Spleen (tissue), 7 donors: ENCODE results near the gene ZNF609.

ENCODE experiments used
- CTCF ChIP-seq, 11 experiments: fragments of 200-600 bp in 7 of 11; fragments of 450-650 bp in 4 of 11; sonication (generic) in 4 of 11; IDR thresholded peaks in 8 of 11; conservative IDR thresholded peaks in 3 of 11; 1 replicate in 7 of 11; 2 replicates in 4 of 11; pipeline versions ENCODE4 v1.4.0 to v1.8.0; 2016 to 2021; ENCODE audit warnings: antibody characterized with exemption in 11 of 11, inconsistent platforms in 4 of 11, mild to moderate bottlenecking in 1 of 11
- POLR2A ChIP-seq, 3 donors: fragments of 450-650 bp; IDR thresholded peaks; one replicate each; pipeline ENCODE4 v1.5.1; 2017; ENCODE audit warnings: antibody characterized with exemption in 3 of 3, mild to moderate bottlenecking in 1 of 3
- POLR2AphosphoS5 ChIP-seq, 3 donors: sonication (generic); formaldehyde crosslinking; IDR thresholded peaks; one replicate each; pipeline ENCODE4 v1.5.1; 2017; ENCODE audit warnings: antibody characterized with exemption in 3 of 3
- donor health status: DM: no; HTN: no; CAD: no; lungs with moderate emphysema.
- donor health status: DM: no; HTN: no; CAD: no.
- donor health status: DM: no; HTN: no; CAD: no.

- no peak for TF ChIP-seq CTCF (IDR thresholded peaks at IDR 0.05 in 8 of 11, conservative IDR thresholded peaks at IDR 0.05 in 3 of 11)
- TF ChIP-seq POLR2AphosphoS5 (IDR thresholded peaks at IDR 0.05): no peak
- TF ChIP-seq POLR2A (IDR thresholded peaks at IDR 0.05): no peak
These were observed 121.0 kb downstream of the ZNF609 start for GRCh38 chr15:64581408-64581761.
